Keratinocyte (primary cell): ENCODE measurements around the gene HYDIN. TPM values are rescaled to one million over a fixed set of nuclear protein-coding genes. Genes with fewer than 3 reads are reported as not detected.
"Not testable (repeated sequence)": the region's sequence is repeated elsewhere in the genome, so short reads cannot be mapped to it uniquely, and the experiment has no call there.

Source experiments
- DNase-seq: peaks from one replicate; pipeline ENCODE4 v3.0.0-alpha.2; 2011; ENCODE audit warnings: low read depth, missing footprints, low spot score
- FAIRE-seq: peaks from 2 replicates; lab custom pipeline; 2011; peaks lifted over from hg19 to GRCh38; lab: Jason Lieb, UNC
- H2AFZ ChIP-seq: 2 replicates; pipeline ENCODE4 v1.6.0; 2012; ENCODE audit warnings: low read length, control low read depth, inconsistent platforms; ENCODE audit not compliant: control insufficient read depth
- H3K27ac ChIP-seq: 2 replicates; pipeline ENCODE4 v1.5.1; 2011; ENCODE audit warnings: low read length; ENCODE audit not compliant: control insufficient read depth, insufficient read depth
- H3K27me3 ChIP-seq: 3 replicates; pipeline ENCODE4 v1.6.0; 2011; ENCODE audit warnings: low read length; ENCODE audit not compliant: control insufficient read depth, insufficient read depth; ENCODE audit errors: extremely low read depth
- H3K36me3 ChIP-seq, 2 experiments: 2 replicates in 1 of 2; 3 replicates in 1 of 2; pipeline ENCODE4 v1.5.1; 2011; ENCODE audit warnings: low read length in 2 of 2, mild to moderate bottlenecking in 1 of 2; ENCODE audit not compliant: control insufficient read depth in 2 of 2, insufficient read depth in 2 of 2; ENCODE audit errors: extremely low read depth in 1 of 2
- H3K4me1 ChIP-seq: 3 replicates; pipeline ENCODE4 v1.5.1; 2011; ENCODE audit warnings: low read length; ENCODE audit not compliant: control insufficient read depth, insufficient read depth; ENCODE audit errors: extremely low read depth
- H3K4me2 ChIP-seq: 3 replicates; pipeline ENCODE4 v1.6.0; 2011; ENCODE audit warnings: low read depth, low read length; ENCODE audit not compliant: control insufficient read depth, insufficient read depth; ENCODE audit errors: extremely low read depth
- H3K4me3 ChIP-seq, 3 experiments: fragments of 200-600 bp in 1 of 3; sonication (generic) in 1 of 3; 2 replicates in 2 of 3; 3 replicates in 1 of 3; pipeline ENCODE4 v1.5.1; 2011 to 2016; ENCODE audit warnings: low read length in 3 of 3, mild to moderate bottlenecking in 3 of 3, control low read depth in 2 of 3, inconsistent platforms in 1 of 3, low read depth in 1 of 3, mixed read lengths in 1 of 3, mixed run types in 1 of 3, moderate library complexity in 1 of 3; ENCODE audit not compliant: control insufficient read depth in 2 of 3, insufficient read depth in 2 of 3; ENCODE audit errors: extremely low read depth in 1 of 3
- H3K79me2 ChIP-seq: 2 replicates; pipeline ENCODE4 v1.6.0; 2012; ENCODE audit warnings: low read length; ENCODE audit not compliant: control insufficient read depth, insufficient read depth
- H3K9ac ChIP-seq: 3 replicates; pipeline ENCODE4 v1.6.0; 2011; ENCODE audit warnings: low read length; ENCODE audit not compliant: control insufficient read depth, insufficient read depth; ENCODE audit errors: extremely low read depth
- H3K9me1 ChIP-seq: 3 replicates; pipeline ENCODE4 v1.6.0; 2011; ENCODE audit warnings: low read length; ENCODE audit not compliant: control insufficient read depth, insufficient read depth; ENCODE audit errors: extremely low read depth
- H3K9me3 ChIP-seq: 2 replicates; pipeline ENCODE4 v1.5.1; 2012; ENCODE audit warnings: low read depth, low read length; ENCODE audit not compliant: control insufficient read depth
- H4K20me1 ChIP-seq: 3 replicates; pipeline ENCODE4 v1.6.0; 2011; ENCODE audit warnings: low read length; ENCODE audit not compliant: control insufficient read depth, insufficient read depth; ENCODE audit errors: extremely low read depth
- dilution Hi-C: fragments of 300-500 bp; cut with MboI; formaldehyde crosslinking; loops from one replicate; pipeline ENCODE4 v1.7.0; 2020; ENCODE audit warnings: low sequenced_read_pairs; ENCODE audit not compliant: extremely low pct_ligation_motif_present
- polyA plus RNA-seq, 5 experiments: library from polyadenylated mRNA; depleted of rRNA in 3 of 5; stranded (reverse) in 3 of 5; stranded (forward) in 1 of 5; unstranded in 1 of 5; fragments of >200 nt; gene quantifications; 1 replicate in 1 of 5; 2 replicates in 3 of 5; 3 replicates in 1 of 5; pipeline versions ENCODE4 v1.2.1 to v1.2.3, GENCODE V29; 2011 to 2012; ENCODE audit warnings: missing spikeins in 2 of 5, low read depth in 1 of 5, low replicate concordance in 1 of 5

Gene HYDIN
- polyA plus RNA-seq, 1 donor (not counting 4 experiments of a cell fraction or from before 2014, with no cell fraction given): 0.49 TPM

- H4K20me1 ChIP-seq, H3K4me2 ChIP-seq, H3K9ac ChIP-seq, H3K9me1 ChIP-seq, H3K36me3 ChIP-seq, H3K27ac ChIP-seq, H2AFZ ChIP-seq, H3K4me3 ChIP-seq, DNase-seq, H3K27me3 ChIP-seq, FAIRE-seq, H3K79me2 ChIP-seq, dilution Hi-C loops, H3K4me1 ChIP-seq, H3K9me3 ChIP-seq: not testable (repeated sequence)
Measured at GRCh38 chr16:71105881-71106280, 124.6 kb downstream of the HYDIN start.

- H3K4me2 ChIP-seq, H3K9me3 ChIP-seq, H3K27ac ChIP-seq, DNase-seq, H2AFZ ChIP-seq, FAIRE-seq, H4K20me1 ChIP-seq, H3K9ac ChIP-seq, H3K9me1 ChIP-seq, H3K36me3 ChIP-seq, H3K27me3 ChIP-seq, dilution Hi-C loops, H3K4me3 ChIP-seq, H3K4me1 ChIP-seq, H3K79me2 ChIP-seq: not testable (repeated sequence)
Measured at GRCh38 chr16:71083573-71083972, 146.9 kb downstream of the HYDIN start.

GRCh38 chr16:71080777-71081176 lies 149.7 kb downstream of the HYDIN start:
- H3K9ac ChIP-seq, H3K9me1 ChIP-seq, H3K4me3 ChIP-seq, H3K36me3 ChIP-seq, H3K9me3 ChIP-seq, H2AFZ ChIP-seq, H3K27me3 ChIP-seq, DNase-seq, H3K4me2 ChIP-seq, H4K20me1 ChIP-seq, dilution Hi-C loops, FAIRE-seq, H3K79me2 ChIP-seq, H3K27ac ChIP-seq, H3K4me1 ChIP-seq: not testable (repeated sequence)

- H2AFZ ChIP-seq, H3K27ac ChIP-seq, H4K20me1 ChIP-seq, H3K9ac ChIP-seq, H3K79me2 ChIP-seq, H3K4me3 ChIP-seq, DNase-seq, H3K4me1 ChIP-seq, H3K27me3 ChIP-seq, dilution Hi-C loops, H3K9me1 ChIP-seq, H3K4me2 ChIP-seq, FAIRE-seq, H3K36me3 ChIP-seq, H3K9me3 ChIP-seq: not testable (repeated sequence)
Measured at GRCh38 chr16:71080262-71080661, 150.3 kb downstream of the HYDIN start.

- H3K4me3 ChIP-seq, H3K9ac ChIP-seq, FAIRE-seq, H4K20me1 ChIP-seq, H3K9me1 ChIP-seq, H3K27me3 ChIP-seq, H3K27ac ChIP-seq, DNase-seq, H2AFZ ChIP-seq, H3K36me3 ChIP-seq, H3K4me1 ChIP-seq, dilution Hi-C loops, H3K79me2 ChIP-seq, H3K4me2 ChIP-seq, H3K9me3 ChIP-seq: not testable (repeated sequence)
Measured at GRCh38 chr16:71070651-71071050, 159.9 kb downstream of the HYDIN start.
